ENCODE measurements around the gene MED20. TPM values are rescaled to one million over a fixed set of nuclear protein-coding genes. Genes with fewer than 3 reads are reported as not detected.

Gene MED20
- total and polyA plus RNA-seq, 2 of the 8 experiments (the other 6 are each of a cell fraction or from before 2014, with no cell fraction given), result 38.7 to 51.8 TPM

DNA sequence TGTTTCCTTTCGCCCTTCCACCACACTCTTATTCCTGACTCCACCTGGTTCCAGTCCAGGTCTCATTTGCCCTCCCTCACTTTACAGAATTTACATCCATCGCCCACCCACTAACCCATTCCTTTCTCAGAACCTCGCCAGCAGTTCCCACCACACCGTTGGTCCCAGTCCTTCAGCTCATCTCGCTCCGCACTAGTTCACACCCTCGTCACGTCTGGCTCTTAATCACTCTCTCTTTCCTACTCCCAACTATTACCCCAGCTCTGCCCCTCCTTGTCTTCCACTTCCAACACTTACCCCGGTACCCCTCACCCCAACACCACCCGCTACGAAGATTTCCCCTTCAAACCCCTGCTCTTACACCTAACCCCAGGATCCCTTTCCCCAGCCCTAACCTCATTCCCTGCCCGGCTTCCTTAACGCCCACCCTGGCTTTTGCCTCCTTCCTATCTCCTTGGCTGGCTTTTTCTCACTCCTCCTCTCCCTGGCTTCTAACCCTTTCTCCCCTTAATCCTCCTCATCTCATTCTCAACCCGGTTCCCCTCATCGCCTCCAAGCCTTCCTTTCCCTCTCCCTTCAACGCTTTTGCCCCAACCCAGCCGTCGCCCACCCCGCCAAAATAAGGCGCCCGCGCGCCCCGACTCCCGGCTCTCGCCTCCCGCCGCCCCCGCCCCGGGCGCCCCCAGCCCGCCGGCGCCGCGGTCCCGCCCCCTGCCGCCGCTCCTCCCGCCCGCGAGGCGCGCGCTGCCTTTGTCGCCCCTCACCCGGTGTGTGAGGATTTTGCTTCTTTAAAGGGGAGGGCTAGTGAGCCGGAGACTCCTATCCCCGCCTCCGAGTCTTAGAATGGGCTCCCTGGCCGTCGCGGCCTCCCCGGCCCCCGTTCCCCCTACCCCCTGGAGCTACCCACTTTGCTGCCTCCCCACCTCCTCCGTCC, 26.3 kb downstream of the MED20 start (continued):
- TF ChIP-seq SIN3A (conservative IDR thresholded peaks at IDR 0.05 in 1 of 2, IDR thresholded peaks at IDR 0.05 in 1 of 2; ENCODE audit: low read depth in 1 of 2, low read length in 2 of 2), result peak in 1 of 2 experiments; percentile 35; a peak in 1 of 4 replicates
- TF ChIP-seq SP2 (IDR thresholded peaks at IDR 0.05; ENCODE audit: low read length), result no peak
